Measurements from ENCODE around the gene SNHG17. TPM values are rescaled to one million over a fixed set of nuclear protein-coding genes. Genes with fewer than 3 reads are reported as not detected.

Gene SNHG17
- total and polyA plus RNA-seq, 9 of the 15 experiments (the other 6 are each of a cell fraction or from before 2014, with no cell fraction given): 29.8 to 106 (median 57.7) TPM

DNA sequence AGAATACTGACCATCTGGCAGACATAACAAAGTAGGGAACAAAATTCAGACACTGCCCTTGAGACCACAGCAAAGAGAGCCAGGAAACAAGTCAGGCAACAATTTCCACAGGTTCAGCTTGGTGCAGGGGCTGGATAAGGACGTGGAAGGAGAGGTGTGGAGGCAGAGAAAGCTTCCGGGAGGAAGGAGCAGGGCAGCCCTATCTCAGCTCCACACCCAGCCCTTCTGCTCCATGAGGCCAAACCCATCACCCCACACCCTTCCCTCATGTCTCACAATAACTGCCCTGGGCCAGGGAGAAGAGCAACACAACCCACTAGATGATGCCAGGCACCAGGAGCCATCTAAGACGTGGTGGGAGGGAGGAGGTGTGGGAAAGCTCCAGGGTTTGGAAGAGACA is 5.8 kb downstream of the SNHG17 start:
- Histone ChIP-seq H3K9me1 (ENCODE audit: control insufficient read depth, insufficient read depth, low read length) (peaks cover 21% of the 10 kb centered on the region), H3K9ac (ENCODE audit: insufficient read depth in 1 of 2, low read depth in 2 of 2, low read length in 2 of 2) (peak overlapping the region in 1 of 2 experiments; percentile 15; a peak in 1 of 4 replicates), H3K36me3 (ENCODE audit: control insufficient read depth, insufficient read depth, low read length) (peaks cover 100% of the 10 kb centered on the region), H3K4me3 (no peak overlapping the region), H3K27ac (ENCODE audit: extremely low read depth, low read depth, low read length) (no peak overlapping the region), H3K4me1 (replicated peaks in 1 of 2; ENCODE audit: control insufficient read depth in 2 of 2, insufficient read depth in 2 of 2, low read length in 2 of 2) (peaks cover 20 to 25% of the 10 kb centered on the region in 2 experiments; a peak in 4 of 5 replicates), H4K20me1 (replicated peaks; ENCODE audit: control insufficient read depth, insufficient read depth, low read length) (peaks cover 93% of the 10 kb centered on the region), H3K79me2 (ENCODE audit: control insufficient read depth, insufficient read depth, low read length) (peaks cover 98% of the 10 kb centered on the region), H3K9me3 (replicated peaks; ENCODE audit: control insufficient read depth, insufficient read depth, low read depth, low read length) (no peaks in the 10 kb centered on the region), H3K4me2 (ENCODE audit: insufficient read depth, low read length) (no peak overlapping the region), H2AFZ (ENCODE audit: low read depth, low read length) (no peak overlapping the region), H3K27me3 (ENCODE audit: control insufficient read depth in 2 of 2, insufficient read depth in 2 of 2, low read length in 2 of 2) (no peaks in the 10 kb centered on the region)
- CTCF ChIA-PET (ENCODE audit: low intra/inter-chr PET ratio): no interaction called here
- BruUV-seq (replicated peaks): no TSS peak
- TF ChIP-seq CBFB (CRISPR knock-in tag; IDR thresholded peaks at IDR 0.05) (no peak), MAFK (IDR thresholded peaks at IDR 0.05; ENCODE audit: low read length) (no peak), PHF21A (IDR thresholded peaks at IDR 0.05; ENCODE audit: borderline replicate concordance, low read depth) (no peak), CBX3 (IDR thresholded peaks at IDR 0.05; ENCODE audit: borderline replicate concordance in 1 of 2, low read length in 2 of 2) (no peak), XRCC5 (IDR thresholded peaks at IDR 0.05; ENCODE audit: low read depth, low read length) (0 out of 2 replicates have a peak, but pooled peaks have one; percentile 38), TCF7L2 (IDR thresholded peaks at IDR 0.05; ENCODE audit: low read depth, low read length) (no peak), HIVEP1 (CRISPR knock-in tag; IDR thresholded peaks at IDR 0.05) (no peak), SLC30A9 (CRISPR knock-in tag; IDR thresholded peaks at IDR 0.05) (no peak)
- WGBS (ENCODE audit: insufficient coverage, low coverage, missing lambda C conversion rate): 88% methylated on average over 3 of the region's 3 CpGs
- DNase-seq (ENCODE audit: extremely low read depth in 1 of 4, low spot score in 3 of 4) (no peak), FAIRE-seq (no peak), ATAC-seq (no peak)
- in situ Hi-C loops (cut with MboI): no loop called here
- POLR2A ChIA-PET: interaction anchor here (0.6 to 3.5 kb wide), 5 partner anchors 8 to 336 kb away, joined by 3 to 21 read pairs (median 4); no protein-coding TSS in a partner anchor
- intact Hi-C loops (cut with micrococcal nuclease): no loop called here

All from K562 (cell line).